ENCODE measurements around the gene ITIH4.

Gene ITIH4

GRCh38 chr3:52790741-52791140 lies 39.7 kb downstream of the ITIH4 start:
- in situ Hi-C loops (cut with HindIII; ENCODE audit: low sequenced_read_pairs) = no loop called here
- DNase-seq (ENCODE audit: low read depth) = no peak
- TF ChIP-seq, protein P1, sequence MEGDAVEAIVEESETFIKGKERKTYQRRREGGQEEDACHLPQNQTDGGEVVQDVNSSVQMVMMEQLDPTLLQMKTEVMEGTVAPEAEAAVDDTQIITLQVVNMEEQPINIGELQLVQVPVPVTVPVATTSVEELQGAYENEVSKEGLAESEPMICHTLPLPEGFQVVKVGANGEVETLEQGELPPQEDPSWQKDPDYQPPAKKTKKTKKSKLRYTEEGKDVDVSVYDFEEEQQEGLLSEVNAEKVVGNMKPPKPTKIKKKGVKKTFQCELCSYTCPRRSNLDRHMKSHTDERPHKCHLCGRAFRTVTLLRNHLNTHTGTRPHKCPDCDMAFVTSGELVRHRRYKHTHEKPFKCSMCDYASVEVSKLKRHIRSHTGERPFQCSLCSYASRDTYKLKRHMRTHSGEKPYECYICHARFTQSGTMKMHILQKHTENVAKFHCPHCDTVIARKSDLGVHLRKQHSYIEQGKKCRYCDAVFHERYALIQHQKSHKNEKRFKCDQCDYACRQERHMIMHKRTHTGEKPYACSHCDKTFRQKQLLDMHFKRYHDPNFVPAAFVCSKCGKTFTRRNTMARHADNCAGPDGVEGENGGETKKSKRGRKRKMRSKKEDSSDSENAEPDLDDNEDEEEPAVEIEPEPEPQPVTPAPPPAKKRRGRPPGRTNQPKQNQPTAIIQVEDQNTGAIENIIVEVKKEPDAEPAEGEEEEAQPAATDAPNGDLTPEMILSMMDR (IDR thresholded peaks at IDR 0.05; ENCODE audit: low read depth, low read length, missing control alignments) = no peak

GRCh38 chr3:52790337-52790736 lies 40.1 kb downstream of the ITIH4 start:
- no peak for DNase-seq (ENCODE audit: low read depth)
- in situ Hi-C loops (cut with HindIII; ENCODE audit: low sequenced_read_pairs) = no loop called here

More at GRCh38 chr3:52790741-52791140, 39.7 kb downstream of the ITIH4 start:
- no peak overlapping the region for H3K4me3 ChIP-seq (ENCODE audit: low read depth, low read length)

DNA sequence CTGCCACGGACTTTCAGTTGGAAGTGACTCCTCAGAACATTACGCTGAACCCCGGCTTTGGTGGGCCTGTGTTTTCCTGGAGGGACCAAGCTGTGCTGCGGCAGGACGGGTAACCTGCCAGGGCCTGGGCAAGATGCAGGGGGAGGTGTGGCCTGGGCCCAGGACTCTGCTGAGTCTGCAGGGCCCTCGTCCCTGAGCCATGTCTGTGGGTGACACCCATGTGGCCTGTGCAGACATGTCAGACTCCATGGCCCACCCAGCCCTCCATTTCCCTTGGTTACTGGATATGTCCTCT lies 40.8 kb downstream of the ITIH4 start:
- H3K4me3 ChIP-seq (ENCODE audit: low read depth, low read length) = no peak overlapping the region
- in situ Hi-C loops (cut with HindIII; ENCODE audit: low sequenced_read_pairs) = no loop called here
- TF ChIP-seq, protein P1 (IDR thresholded peaks at IDR 0.05; ENCODE audit: low read depth, low read length, missing control alignments) = no peak

More at GRCh38 chr3:52790337-52790736, 40.1 kb downstream of the ITIH4 start:
- TF ChIP-seq, protein P1 (IDR thresholded peaks at IDR 0.05; ENCODE audit: low read depth, low read length, missing control alignments) = no peak
- H3K4me3 ChIP-seq (ENCODE audit: low read depth, low read length) = no peak overlapping the region

DNA sequence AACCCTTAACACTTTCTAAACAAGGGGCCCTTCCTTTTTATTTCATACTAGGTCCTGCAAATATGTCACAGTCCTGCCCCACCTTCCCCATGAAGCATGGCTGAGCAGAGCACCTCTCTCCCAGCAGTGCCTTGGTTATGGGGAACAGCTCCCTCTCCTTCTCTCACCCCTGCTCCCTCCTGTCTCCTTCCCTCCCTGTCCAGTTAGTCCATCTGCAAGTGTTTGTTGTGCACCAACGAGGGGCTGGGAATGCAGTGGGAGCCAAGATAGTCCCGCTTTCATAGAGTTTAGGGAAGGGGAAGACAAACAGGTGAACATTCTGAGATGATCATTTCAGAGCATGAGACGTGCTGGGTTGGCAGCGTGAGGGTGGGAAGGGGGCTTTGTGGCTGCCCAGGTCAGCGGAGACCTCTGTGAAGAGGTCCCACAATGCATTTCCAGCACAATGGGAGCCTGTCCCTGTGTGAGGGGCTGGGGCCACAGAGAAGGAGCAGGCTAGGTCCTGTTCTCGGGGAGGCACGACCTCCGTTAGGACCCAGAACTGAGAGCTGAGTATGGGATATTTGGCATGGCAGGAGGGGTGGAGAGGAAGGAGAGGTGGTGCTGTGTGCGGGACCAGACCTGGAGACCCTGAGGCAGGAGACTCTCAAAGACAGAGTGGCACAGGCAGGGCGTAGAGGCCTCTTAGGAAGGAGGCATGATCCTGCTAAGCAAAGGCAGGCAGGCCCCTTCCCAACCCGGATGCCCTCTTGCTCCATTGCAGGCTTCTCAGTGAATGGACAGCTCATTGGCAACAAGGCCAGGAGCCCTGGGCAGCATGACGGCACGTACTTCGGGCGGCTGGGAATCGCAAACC lies 41.4 kb downstream of the ITIH4 start:
- TF ChIP-seq, protein P1 (IDR thresholded peaks at IDR 0.05; ENCODE audit: low read depth, low read length, missing control alignments) = no peak
- DNase-seq (ENCODE audit: low read depth) = no peak
- no peak overlapping the region for H3K4me3 ChIP-seq (ENCODE audit: low read depth, low read length)
- in situ Hi-C loops (cut with HindIII; ENCODE audit: low sequenced_read_pairs) = no loop called here

More for the DNA sequence above, 40.8 kb downstream of the ITIH4 start:
- DNase-seq (ENCODE audit: low read depth) = no peak

GRCh38 chr3:52787672-52788625 lies 42.5 kb downstream of the ITIH4 start:
- TF ChIP-seq, protein P1 (IDR thresholded peaks at IDR 0.05; ENCODE audit: low read depth, low read length, missing control alignments) = no peak

GRCh38 chr3:52787246-52787645 lies 43.2 kb downstream of the ITIH4 start:
- no peak for DNase-seq (ENCODE audit: low read depth)
- TF ChIP-seq, protein P1 (IDR thresholded peaks at IDR 0.05; ENCODE audit: low read depth, low read length, missing control alignments) = no peak
- no peak overlapping the region for H3K4me3 ChIP-seq (ENCODE audit: low read depth, low read length)
- in situ Hi-C loops (cut with HindIII; ENCODE audit: low sequenced_read_pairs) = no loop called here

More at GRCh38 chr3:52787672-52788625, 42.5 kb downstream of the ITIH4 start:
- H3K4me3 ChIP-seq (ENCODE audit: low read depth, low read length) = no peak overlapping the region
- in situ Hi-C loops (cut with HindIII; ENCODE audit: low sequenced_read_pairs) = no loop called here
- DNase-seq (ENCODE audit: low read depth) = no peak

Measured in astrocyte of the cerebellum (primary cell).